Stromal cell of bone marrow (primary cell): ENCODE measurements around the gene TNFAIP8L3.
A peak's percentile ranks its signal among the peaks of the same experiment; 100 is the strongest.

Source experiments
- DNase-seq: peaks from one replicate; pipeline ENCODE4 v3.0.0-alpha.2; 2012; ENCODE audit warnings: low read depth

The TNFAIP8L3 gene

DNA sequence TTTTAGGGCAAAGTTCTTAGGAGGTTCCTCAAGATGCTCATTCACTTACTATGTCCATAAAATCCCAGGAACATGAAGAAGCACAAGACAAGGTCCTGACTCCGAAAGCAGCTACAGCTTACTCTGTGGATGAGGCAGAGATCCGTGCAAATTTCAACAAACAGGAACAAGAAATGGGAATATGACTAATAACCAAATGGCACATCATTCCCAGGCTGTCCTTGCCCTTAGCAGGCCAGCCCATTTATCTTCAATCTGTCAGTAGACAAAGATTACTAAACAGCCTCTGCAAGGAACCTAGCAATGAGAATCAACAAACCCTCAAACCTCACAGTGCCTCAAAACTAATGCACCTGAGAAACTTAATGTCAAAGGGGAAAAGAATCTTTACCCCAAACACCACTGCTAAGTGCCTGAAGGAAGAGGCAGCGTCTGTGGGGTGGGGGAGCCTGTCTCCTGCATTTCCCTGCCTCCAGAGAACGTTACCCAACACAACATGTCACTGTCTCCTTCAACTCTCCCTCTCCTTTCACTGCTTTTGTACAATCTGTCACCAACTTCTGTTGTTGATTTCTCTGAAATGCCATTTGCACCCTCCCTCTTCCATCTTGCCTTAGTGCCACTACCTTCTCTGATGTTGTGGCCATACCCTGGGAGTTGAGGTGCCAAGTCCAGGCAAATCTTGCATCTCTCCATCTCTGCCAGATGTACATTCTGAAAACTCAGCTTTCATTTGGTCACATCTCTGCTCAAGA, 4.8 kb downstream of the TNFAIP8L3 start:
- DNase-seq, result peak; percentile 43

DNA sequence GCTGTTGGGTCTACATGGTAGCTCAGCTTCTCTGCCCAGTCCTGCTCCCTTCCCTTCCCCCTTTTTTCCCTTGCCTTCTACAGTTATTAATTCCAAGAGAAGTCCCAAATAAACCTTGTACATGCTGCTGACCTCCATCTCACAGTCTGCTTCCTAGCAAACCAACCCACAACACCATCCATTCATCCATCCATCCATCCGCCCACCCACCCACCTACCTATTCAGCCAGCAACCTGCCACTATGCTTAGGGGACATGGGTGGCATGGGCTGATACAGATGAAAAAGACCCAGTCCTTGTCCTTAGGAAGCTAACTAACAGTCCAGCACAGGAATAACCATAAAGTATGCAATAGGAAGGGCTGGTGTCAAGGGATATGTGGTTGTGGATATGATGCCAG, 5.7 kb downstream of the TNFAIP8L3 start:
- DNase-seq, result no peak

DNA sequence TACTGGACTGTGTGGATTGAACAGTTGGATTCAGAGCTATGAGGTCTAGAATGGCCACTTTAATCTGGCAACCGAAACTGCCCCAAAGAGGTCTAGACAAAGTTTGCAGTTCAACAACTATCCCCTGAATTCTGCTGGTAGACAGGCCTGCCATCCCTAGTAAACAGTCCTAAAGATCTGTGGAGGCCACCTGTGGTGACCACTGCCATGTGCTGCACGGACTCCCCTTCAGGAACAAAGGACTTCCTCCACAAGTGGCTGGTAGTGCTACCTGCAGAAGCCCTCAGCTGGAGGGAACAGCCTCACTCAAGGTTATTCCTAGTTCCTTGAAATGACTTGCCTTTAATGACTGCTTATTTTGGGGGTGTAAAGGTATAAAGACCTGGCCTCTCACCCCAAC, 6.1 kb downstream of the TNFAIP8L3 start:
- DNase-seq, result no peak

DNA sequence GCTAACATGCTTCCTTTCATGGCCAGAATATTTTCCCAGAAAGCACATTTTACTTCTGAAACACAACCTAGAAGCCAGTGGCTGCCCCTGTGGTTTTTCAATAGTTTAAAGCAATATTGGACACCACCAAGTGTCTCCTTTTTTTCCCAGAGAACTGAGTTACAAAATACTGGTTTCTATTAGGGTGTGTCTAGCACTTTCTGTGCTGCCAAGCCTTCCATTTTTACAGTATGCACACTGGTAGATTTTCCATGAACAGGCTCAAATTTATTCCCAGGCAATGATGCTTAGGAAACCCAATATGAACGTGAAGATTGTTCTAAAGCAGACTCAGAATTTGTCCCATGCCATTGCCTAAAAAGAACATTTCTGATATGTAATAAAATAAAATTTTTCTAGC, 7.2 kb downstream of the TNFAIP8L3 start:
- no peak for DNase-seq

DNA sequence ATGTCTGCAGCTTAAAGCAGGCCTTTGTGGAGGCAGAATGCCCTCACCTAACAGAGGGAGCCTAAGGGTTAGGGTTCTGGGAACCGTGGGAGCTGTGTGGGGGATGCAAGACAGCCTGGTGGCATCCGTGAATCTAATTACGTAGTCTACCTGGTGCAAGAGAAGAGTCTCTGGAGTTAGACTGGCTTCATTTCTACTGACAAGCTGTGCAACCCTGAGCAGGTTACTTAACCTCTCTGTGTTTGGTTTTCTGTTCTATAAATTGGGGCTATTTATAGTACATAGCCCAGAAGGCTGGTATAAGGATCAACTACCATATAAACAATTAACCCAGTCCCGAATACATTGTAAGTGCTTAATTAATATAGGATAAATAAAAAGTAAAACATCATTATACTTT, 8.3 kb downstream of the TNFAIP8L3 start:
- no peak for DNase-seq

DNA sequence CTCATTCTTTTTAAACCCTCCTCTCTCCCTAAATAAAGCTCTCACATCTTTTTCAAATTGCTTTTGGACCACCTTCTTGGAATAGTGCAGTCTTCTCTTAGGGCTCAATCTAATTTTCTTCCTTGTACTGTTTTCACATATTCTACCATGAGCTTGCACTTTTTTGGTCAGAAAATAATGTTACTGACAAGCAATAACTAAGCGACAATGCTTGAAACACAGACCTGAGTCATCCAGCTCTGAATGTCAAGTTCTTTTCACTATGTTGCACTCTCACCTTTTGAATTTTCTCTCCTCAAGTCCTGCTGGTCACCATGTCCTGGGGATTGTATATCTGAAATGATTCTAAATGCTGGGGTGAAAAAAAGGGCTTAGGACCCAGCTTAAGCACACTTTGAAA, 8.9 kb downstream of the TNFAIP8L3 start:
- DNase-seq, result no peak

DNA sequence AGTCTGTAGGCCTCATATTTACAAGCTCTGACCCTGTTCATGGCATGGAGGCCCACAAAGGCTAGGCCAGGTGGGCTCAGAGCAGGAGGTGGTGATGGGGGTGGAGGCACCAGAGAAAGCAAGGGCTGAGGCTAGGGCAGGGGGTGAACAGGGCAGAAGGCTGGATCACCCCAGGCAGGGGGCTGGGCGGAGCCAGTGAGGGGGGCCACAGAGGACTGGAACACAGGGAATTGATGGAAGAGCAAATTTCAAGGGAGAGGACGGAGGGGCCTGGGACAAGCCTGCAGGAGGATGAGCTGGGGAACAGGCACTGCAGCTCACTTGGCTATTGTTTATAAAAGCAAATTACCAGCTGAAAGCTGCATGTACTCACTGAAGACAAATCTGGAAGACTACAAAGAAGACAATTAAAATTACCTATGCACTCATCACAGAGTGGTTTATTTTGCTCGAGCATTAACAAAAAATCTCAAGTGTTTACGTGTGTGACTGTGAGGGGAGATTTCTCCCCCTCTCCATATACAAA, 11.0 kb downstream of the TNFAIP8L3 start:
- DNase-seq, result no peak

DNA sequence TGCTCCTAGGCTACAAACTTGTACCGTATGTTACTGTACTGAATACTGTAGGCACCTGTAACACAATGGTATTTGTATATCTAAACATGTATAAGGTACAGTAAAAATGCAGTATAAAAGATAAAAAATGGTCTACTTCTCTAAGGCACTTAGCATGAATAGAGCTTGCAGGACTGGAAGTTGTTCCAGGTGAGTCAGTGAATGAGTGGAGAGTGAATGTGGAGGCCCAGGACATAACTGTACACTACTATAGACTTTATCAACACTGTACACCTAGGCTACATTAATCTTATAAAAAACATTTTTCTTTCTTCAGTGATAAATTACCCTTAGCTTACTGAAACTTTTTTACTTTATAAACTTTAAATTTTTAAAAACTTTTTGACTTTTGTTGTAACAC, 12.5 kb downstream of the TNFAIP8L3 start:
- no peak for DNase-seq

DNA sequence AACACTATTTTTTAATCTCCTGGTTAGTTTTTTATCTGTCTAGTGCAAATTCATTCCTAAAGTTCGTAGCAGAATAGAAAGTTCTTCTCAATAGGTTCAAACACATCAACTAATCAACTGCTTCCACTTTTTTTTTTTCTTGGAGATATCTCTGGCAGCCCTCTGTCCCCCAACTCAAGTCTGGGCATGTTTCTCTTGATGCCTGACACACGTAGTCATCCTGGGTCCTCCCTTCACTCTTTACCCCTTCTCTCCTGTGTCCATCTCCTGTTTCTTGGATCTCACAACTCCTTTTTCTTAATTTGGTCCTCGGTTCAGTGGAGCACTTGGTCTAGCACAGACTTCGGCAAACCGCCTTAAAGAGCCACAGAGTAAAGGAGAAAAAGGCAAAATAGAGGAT, 14.4 kb downstream of the TNFAIP8L3 start:
- no peak for DNase-seq

DNA sequence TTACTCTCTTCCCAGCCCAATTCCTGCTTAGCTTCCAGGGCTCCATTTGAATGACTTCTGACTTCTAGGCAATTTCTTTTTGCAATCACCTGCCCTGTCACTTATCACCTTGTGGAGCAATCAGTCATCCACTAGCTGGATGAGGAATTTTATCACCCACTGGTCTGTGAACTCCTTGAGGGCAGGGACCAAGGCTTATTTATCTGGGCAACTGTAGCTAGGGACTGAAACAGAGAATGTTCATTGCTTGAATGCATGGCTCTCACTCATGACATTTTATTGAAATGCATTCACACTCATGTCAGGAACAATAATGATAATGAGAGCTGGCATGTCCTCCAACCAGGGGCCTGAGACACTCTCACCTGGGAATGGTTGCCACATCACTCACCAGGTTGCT, 15.5 kb downstream of the TNFAIP8L3 start:
- no peak for DNase-seq

DNA sequence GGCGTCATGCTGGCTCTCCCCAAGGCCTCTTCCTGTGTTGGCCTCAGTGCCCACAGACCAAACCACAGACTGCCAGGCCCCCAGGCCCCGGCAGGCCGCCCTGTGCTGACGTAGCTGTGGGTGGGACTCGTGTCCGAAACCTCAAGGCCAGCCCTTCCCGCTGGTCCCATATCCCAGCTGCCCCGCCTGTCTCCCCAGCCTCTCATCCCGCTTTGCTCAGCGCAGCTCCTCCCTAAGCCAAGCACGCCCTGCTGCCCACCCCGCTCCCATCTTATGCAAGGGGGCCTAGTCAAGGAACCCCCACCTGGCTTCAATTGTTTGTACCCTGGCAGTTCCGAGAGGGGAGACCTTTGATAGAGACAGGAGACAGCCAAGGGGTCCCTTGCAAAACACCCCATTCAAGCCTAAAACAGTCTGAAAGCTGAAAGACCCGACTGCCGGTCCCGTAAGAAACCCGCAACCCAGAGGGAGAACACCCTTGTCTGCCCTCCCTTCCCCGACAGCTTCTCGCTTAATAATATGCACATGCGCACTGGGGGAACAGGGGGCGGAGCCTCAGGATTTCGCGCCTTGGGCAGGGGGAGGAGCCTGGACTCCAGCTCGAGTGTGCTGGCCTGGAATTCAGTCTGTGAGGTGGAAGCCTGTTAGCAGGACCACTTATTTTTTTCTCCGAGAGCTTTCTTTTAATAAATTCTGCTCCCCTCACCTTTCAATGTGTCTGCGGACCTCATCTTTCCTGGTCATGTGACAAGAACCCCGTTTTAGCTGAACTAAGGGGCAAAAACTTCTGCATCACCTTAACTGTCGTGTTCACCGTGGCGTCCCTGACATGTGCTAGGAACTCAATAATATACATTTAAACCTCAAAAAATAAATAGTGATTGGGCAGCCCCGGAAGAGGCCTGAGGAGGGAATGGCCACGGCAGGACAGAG, 17.2 kb downstream of the TNFAIP8L3 start:
- DNase-seq, result peak; percentile 67

DNA sequence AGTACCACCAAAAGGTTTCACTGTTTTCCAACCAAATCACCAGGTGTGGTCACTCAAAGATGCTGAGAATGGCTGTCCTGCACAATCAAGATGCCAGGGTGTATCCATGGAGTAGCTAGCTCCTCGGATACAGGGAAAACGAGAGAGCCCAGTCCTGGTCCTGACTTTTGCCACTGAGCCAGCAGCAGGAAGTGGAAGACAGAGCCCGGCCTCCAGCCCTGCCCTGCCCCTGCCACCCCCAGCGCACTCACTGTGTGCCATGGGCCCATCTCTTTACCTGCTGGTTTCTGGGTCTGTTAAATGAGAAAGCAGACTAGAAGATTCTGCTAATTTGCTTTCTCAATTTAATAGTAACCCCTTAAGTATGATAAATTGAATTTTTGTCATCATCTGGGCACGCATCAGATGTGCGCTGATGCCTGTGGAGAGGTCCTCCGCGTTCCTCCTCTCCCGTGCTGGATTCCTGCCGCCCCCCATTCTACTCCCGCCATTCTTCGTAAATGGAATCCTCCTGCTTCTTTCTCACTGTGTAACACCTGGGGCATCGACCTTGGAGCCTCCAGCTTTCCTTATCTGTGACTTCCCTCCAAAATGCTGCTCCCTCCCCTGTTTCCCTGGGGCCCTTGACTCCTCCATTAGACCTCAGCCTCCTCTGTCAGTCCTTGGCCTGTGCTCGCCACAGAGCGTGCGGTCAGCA, 18.0 kb downstream of the TNFAIP8L3 start:
- no peak for DNase-seq

DNA sequence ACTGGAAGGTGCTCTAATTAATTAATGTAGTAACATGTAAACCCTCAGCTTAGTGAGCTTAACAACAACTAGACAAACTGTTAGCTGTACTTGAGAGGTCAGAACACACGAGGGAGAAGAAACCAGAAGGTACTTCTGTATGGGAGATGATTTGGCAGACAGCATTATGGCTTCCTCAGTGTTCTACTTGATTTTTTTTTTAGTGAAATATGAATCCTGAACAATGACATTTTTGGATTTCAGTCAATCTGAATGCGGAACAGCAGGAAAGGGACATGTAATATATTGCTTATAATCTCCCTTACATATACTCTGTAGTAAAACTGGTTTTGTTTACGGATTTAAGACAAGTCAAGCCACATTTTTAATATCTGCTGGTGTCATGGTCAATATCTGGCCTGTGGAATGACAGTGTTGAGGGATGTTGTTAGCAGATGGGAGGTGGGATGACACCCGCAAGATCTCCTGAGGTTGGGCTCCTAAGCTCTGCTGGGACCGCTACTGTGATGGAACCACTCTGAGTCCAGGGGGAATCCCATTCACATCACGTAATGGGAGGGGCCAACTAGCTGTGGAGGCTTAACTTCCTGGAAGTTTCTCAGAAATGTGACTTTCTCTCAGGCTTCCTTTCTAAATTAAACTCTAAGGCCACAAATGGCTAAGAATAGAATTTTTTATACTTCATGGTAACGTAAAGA, 18.7 kb downstream of the TNFAIP8L3 start:
- no peak for DNase-seq

DNA sequence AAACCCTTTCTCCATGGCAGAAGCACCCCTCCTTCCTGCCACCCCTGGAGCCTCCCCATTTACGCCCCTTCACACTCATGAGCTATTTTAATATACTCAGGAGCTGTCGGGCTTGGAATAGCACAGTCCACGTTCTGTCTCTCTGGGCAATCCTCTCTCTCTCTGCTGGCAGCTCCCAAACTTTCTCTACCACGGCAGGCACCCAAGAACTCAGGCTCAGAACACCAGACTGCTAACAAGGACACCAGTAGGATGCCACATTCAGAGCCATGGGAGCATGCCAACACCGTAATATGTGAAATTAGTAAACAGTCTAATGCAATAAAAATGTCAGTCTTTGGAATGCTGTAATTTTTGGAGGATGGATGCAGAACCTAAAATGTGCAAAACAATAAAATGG, 19.3 kb downstream of the TNFAIP8L3 start:
- DNase-seq, result no peak

DNA sequence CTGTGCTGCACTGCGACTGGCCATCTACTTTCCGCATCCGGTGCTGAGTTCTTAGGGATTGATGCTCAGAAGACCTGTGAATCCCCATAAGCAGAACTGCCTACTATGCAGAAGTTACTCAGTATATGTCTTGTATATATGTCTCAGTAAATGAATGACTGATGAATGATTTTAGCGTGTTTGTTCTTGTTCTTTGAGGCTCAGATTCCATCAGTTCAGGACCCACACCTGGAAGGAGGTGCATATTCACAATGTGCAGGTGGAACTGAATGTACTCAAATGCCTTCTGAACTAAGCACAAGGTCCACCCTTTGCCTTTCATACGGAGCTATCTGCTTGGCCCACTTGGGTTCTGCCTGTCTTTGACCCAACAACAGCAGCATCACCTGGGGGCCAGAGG, 19.8 kb downstream of the TNFAIP8L3 start:
- DNase-seq, result no peak

DNA sequence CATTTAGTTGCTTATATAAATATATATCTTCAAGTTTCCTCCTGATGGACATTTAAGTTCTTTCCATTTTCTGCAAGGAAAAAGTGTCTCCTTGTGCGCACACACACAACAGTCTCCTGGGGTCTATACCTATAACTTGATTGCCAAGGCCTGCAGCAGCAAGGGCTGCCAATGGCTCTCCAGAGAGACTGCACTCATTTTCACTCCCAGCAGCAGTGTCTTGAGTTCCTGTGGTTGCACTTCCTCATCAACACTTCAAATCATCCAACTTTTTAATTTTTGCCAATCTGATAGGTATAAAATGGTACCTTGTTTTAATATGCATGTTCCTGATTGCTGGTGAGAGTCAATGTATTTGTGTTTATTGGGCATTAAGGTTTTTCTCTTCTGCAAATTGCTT, 23.1 kb downstream of the TNFAIP8L3 start:
- DNase-seq, result no peak

DNA sequence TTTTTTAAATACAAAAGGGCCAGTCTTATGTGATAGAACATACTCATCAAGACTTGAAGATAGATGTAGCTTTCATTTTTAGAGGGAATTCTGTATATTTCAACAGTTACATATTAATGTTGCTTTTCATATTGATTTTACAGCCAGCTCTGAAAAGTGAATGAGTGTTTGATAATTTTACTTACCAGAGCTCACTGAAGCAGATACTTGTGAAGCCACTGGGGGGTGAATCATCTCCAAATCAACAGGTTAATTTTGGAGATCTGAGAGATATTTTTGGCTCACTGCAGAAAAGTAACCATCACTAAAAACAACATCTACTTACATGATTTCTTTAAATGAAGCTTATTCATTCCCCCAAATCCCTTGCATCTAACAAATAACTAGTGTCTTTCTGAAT, 24.7 kb downstream of the TNFAIP8L3 start:
- DNase-seq, result no peak

DNA sequence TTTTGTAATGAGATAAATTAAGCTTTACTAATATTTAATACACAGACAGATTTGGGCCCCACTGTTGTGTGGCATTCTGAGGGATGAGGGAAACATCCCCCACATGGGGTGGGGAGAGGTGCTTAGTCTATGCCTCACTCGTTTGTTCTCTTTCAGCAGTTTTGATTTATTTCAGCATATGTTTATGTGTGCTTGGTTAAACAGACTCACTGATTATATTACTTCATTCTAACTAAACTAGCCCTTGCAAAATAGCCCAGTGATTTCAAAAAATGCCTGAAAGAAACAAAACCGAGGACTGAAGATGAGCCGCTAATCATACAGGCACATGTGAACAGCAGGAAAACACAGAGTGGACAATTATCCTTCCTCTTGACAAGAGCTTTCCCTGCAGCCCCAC, 27.2 kb downstream of the TNFAIP8L3 start:
- no peak for DNase-seq

DNA sequence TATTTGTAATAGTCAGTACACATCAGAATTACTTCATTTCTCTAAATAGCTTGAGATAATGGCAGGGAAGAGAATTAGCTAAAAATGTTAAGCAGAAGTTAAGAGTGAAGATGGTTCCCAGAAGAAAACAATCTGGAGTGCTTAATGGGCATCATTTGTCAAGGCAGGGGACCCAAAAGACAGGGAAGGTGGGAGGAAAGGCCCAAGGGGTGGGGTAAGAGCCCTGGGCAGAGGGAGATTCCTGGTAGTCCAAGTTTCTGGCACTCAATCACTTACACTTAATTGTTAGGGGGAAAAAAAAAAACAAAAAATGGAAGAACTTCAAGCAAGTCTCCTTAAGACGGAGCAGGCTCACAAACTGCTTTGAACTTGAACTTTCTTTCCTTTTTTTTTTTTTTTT, 28.9 kb downstream of the TNFAIP8L3 start:
- no peak for DNase-seq

DNA sequence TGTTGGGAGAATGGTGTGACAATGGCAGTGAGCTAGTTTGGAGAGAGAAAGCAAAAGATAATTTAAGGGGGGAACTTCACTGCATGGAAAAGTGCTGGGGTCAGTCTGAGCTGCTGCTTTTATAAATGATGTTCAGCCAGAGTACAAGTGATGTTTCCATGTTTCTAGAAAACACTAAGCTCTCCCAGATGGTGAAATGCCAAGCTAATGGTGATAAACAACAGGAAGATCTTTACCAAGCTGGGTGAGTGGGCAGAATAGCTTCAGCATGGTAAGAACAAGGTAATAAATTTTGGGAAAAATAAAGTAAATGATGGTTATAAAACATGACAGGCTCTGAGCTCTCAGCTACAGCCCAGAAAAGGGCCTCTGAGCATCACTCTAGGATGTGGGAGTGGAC, 29.4 kb downstream of the TNFAIP8L3 start:
- DNase-seq, result no peak

DNA sequence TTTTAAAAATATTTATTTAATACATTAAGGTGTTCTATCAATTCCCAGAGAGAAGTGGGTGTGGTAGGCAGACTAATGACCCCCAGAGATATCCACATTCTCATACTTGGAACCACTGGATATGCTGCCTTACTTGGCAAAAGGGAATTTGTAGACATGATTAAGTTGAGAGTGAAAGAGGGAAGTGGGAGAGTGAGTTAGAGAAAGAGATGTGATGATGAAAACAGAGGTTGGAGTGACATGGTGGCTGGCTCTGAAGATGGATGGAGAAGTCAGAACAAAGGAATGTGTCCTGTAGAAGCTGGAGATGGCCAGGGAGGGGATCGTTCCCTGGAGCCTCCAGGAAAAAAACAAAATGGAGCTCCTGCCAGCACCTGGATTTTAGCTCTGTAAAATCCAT, 32.0 kb downstream of the TNFAIP8L3 start:
- no peak for DNase-seq
